MCF 10A (cell line): ENCODE results near the gene GEMIN5. TPM values are rescaled to one million over a fixed set of nuclear protein-coding genes. Genes with fewer than 3 reads are reported as not detected.
"Not testable (repeated sequence)": the region's sequence is repeated elsewhere in the genome, so short reads cannot be mapped to it uniquely, and the experiment has no call there.

ENCODE experiments used
- Bru-seq: library from RNA; stranded (reverse); fragments of 400-500 nt; gene quantifications from one replicate; lab custom pipeline; 2021; lab: Mats Ljungman, UMichigan
- BruChase-seq, 2 experiments: library from RNA; stranded (reverse); fragments of 400-500 nt; gene quantifications; one replicate each; lab custom pipeline; 2021; lab: Mats Ljungman, UMichigan
- BruUV-seq: library from RNA; stranded (reverse); fragments of 400-500 nt; replicated peaks from 2 replicates; lab custom pipeline; 2021; lab: Mats Ljungman, UMichigan
- CTCF ChIA-PET: fragments of 300-600 bp; sonication (Branson Sonifier 250); formaldehyde crosslinking; extraction: SDS; loops from one replicate; lab custom pipeline; 2021; ENCODE audit warnings: antibody characterized with exemption, inconsistent platforms; lab: Yijun Ruan, JAX
- POLR2A ChIA-PET: fragments of 300-600, 350-650 bp; sonication (Branson Sonifier 250); formaldehyde crosslinking; extraction: SDS; loops from one replicate; lab custom pipeline; 2020; ENCODE audit warnings: antibody characterized with exemption, inconsistent platforms; lab: Yijun Ruan, JAX
- DNase-seq: peaks from one replicate; pipeline ENCODE4 v3.0.0-alpha.2; 2018; ENCODE audit not compliant: unreplicated experiment
- H3K27ac Mint-ChIP-seq: one replicate; pipeline ENCODE4 v1.8.0; 2022; ENCODE audit warnings: mild to moderate bottlenecking, low read depth, mixed read lengths; ENCODE audit not compliant: unreplicated experiment
- H3K27me3 Mint-ChIP-seq: one replicate; pipeline ENCODE4 v1.8.0; 2022; ENCODE audit warnings: mixed read lengths; ENCODE audit not compliant: insufficient read depth, unreplicated experiment
- H3K36me3 Mint-ChIP-seq: one replicate; pipeline ENCODE4 v1.8.0; 2022; ENCODE audit warnings: mild to moderate bottlenecking, moderate library complexity, mixed read lengths; ENCODE audit not compliant: insufficient read depth, unreplicated experiment
- H3K4me1 Mint-ChIP-seq: one replicate; pipeline ENCODE4 v1.8.0; 2022; ENCODE audit warnings: mixed read lengths; ENCODE audit not compliant: insufficient read depth, unreplicated experiment
- H3K4me3 Mint-ChIP-seq: one replicate; pipeline ENCODE4 v1.8.0; 2022; ENCODE audit warnings: mild to moderate bottlenecking, moderate library complexity, mixed read lengths; ENCODE audit not compliant: unreplicated experiment
- H3K9me3 Mint-ChIP-seq: one replicate; pipeline ENCODE4 v1.8.0; 2022; ENCODE audit warnings: mixed read lengths; ENCODE audit not compliant: unreplicated experiment
- CTCF ChIP-seq: fragments of 200-600 bp; IDR thresholded peaks from one replicate; pipeline ENCODE4 v1.8.0; 2022; ENCODE audit warnings: antibody characterized with exemption, mild to moderate bottlenecking; ENCODE audit not compliant: unreplicated experiment
- intact Hi-C: fragments of 100-400 bp; cut with micrococcal nuclease; formaldehyde crosslinking; loops from 2 replicates; pipeline ENCODE4 v1.14.1; 2022
- long read RNA-seq: library from polyadenylated mRNA; stranded (forward); transcript quantifications from one replicate; pipeline ENCODE4 v2.0.0, GENCODE V29; 2022
- total RNA-seq: library from RNA; stranded (reverse); gene quantifications from 2 replicates; pipeline ENCODE4 v1.2.3, GENCODE V29; 2022

Gene GEMIN5
- total RNA-seq (25.1 and 34.5 TPM in 2 replicates), Bru-seq, nascent RNA (percentile 73 among the genes with signal in this experiment), BruChase-seq, experiment 1, labeled RNA remaining after a 6-hour chase (percentile 81 among the genes with signal in this experiment), BruChase-seq, experiment 2, labeled RNA remaining after a 2-hour chase (percentile 71 among the genes with signal in this experiment)
- long read RNA-seq, full-length matches to known transcripts, result 42 of 69 reads
- long read RNA-seq, partial matches to known transcripts, result 15 of 69 reads
- long read RNA-seq, other reads (novel, unspliced or antisense), result 12 of 69 reads

GRCh38 chr5:154937718-154938466 lies at the start of gene GEMIN5:
Gene GEMIN5, minus strand, starts transcription at chr5:154938211. Its CDS starts 78 bp downstream, at chr5:154938133.
- intact Hi-C loops, result no loop called here
- DNase-seq, result peak; percentile 92
- BruUV-seq, result no TSS peak
- ChIA-PET CTCF (interaction anchor here (0.5 to 1.1 kb wide), 6 partner anchors 11 to 1890 kb away, joined by 3 to 7 read pairs (median 3); no protein-coding TSS in a partner anchor), POLR2A (interaction anchor here (0.5 to 2.9 kb wide), 14 partner anchors 9 to 899 kb away, joined by 3 to 28 read pairs (median 6); partner anchors contain the start of genes CNOT8, FAM114A2 and MFAP3)
- H3K27me3 Mint-ChIP-seq, result no peaks in the 10 kb centered on the region
- no peaks in the 10 kb centered on the region for H3K9me3 Mint-ChIP-seq
- H3K27ac Mint-ChIP-seq, result peak within 1 kb of the TSS; percentile 47
- peaks cover 19% of the 10 kb centered on the region for H3K36me3 Mint-ChIP-seq
- peaks cover 18% of the 10 kb centered on the region for H3K4me1 Mint-ChIP-seq
- TF ChIP-seq CTCF, result no peak
- peak within 1 kb of the TSS; percentile 90 for H3K4me3 Mint-ChIP-seq

- no peaks in the 10 kb centered on the region for H3K27me3 Mint-ChIP-seq
- intact Hi-C loops, result no loop called here
- no peak overlapping the region for H3K4me3 Mint-ChIP-seq
- DNase-seq, result no peak
- no TSS peak for BruUV-seq
- CTCF ChIA-PET, result interaction anchor here (0.5 to 4.4 kb wide), 7 partner anchors 11 to 1908 kb away, joined by 3 to 21 read pairs (median 3); no protein-coding TSS in a partner anchor
- H3K4me1 Mint-ChIP-seq, result no peaks in the 10 kb centered on the region
- no peaks in the 10 kb centered on the region for H3K9me3 Mint-ChIP-seq
- TF ChIP-seq CTCF, result no peak
- no peaks in the 10 kb centered on the region for H3K36me3 Mint-ChIP-seq
- no peak overlapping the region for H3K27ac Mint-ChIP-seq
- POLR2A ChIA-PET, result interaction anchor here (1.4 kb wide), 1 partner anchor 14 kb away, joined by 3 read pairs; no protein-coding TSS in a partner anchor
These were observed 48.1 kb upstream of the GEMIN5 start for GRCh38 chr5:154986151-154986550.

GRCh38 chr5:154984946-154985516 lies 47.0 kb upstream of the GEMIN5 start:
- no peaks in the 10 kb centered on the region for H3K4me1 Mint-ChIP-seq
- DNase-seq, result no peak

GRCh38 chr5:154978294-154978693 lies 40.3 kb upstream of the GEMIN5 start:
- H3K4me1 Mint-ChIP-seq, BruUV-seq, H3K4me3 Mint-ChIP-seq, H3K27me3 Mint-ChIP-seq, POLR2A ChIA-PET, intact Hi-C loops, DNase-seq, H3K27ac Mint-ChIP-seq, H3K9me3 Mint-ChIP-seq, H3K36me3 Mint-ChIP-seq: not testable (repeated sequence)
- CTCF ChIA-PET, result interaction anchor here (2.6 kb wide), 1 partner anchor 10 kb away, joined by 9 read pairs; no protein-coding TSS in a partner anchor

More at GRCh38 chr5:154984946-154985516, 47.0 kb upstream of the GEMIN5 start:
- POLR2A ChIA-PET, result interaction anchor here (0.8 kb wide), 1 partner anchor 13 kb away, joined by 4 read pairs; no protein-coding TSS in a partner anchor
- CTCF ChIA-PET, result interaction anchor here (0.6 to 4.4 kb wide), 8 partner anchors 13 to 161 kb away, joined by 3 to 21 read pairs (median 6); no protein-coding TSS in a partner anchor
- Mint-ChIP-seq H3K9me3 (no peaks in the 10 kb centered on the region), H3K27ac (no peak overlapping the region), H3K27me3 (no peaks in the 10 kb centered on the region), H3K36me3 (no peaks in the 10 kb centered on the region), H3K4me3 (no peak overlapping the region)
- no TSS peak for BruUV-seq
- intact Hi-C loops, result no loop called here
- TF ChIP-seq CTCF, result no peak
